Activated T-helper 2 cell treated with anti-CD3 and anti-CD28 coated beads, Interferon-gamma antibody, Interleukin-2, Interleukin-4, amounts not matched to agents 10 μg/mL and 5 μg/mL and 100 μg/mL, durations not matched to agents 14 hours and 24 hours and 36 hours (primary cell): ENCODE measurements around the gene SOX5. TPM values are rescaled to one million over a fixed set of nuclear protein-coding genes. Genes with fewer than 3 reads are reported as not detected.

ENCODE experiments used
- DNase-seq: peaks from one replicate; pipeline ENCODE4 v3.0.0; 2021; ENCODE audit warnings: low spot score
- H3K27ac Mint-ChIP-seq: one replicate; pipeline ENCODE4 v1.8.0; 2021; ENCODE audit warnings: mixed read lengths
- H3K27me3 Mint-ChIP-seq: one replicate; pipeline ENCODE4 v1.8.0; 2021; ENCODE audit warnings: low read depth, mixed read lengths
- H3K36me3 Mint-ChIP-seq: one replicate; pipeline ENCODE4 v1.8.0; 2021; ENCODE audit warnings: low read depth, mixed read lengths
- H3K4me1 Mint-ChIP-seq: one replicate; pipeline ENCODE4 v1.8.0; 2021; ENCODE audit warnings: low read depth, mixed read lengths
- H3K4me3 Mint-ChIP-seq: one replicate; pipeline ENCODE4 v1.8.0; 2021; ENCODE audit warnings: low read depth, mild to moderate bottlenecking, moderate library complexity, mixed read lengths
- H3K9me3 Mint-ChIP-seq: one replicate; pipeline ENCODE4 v1.8.0; 2021; ENCODE audit warnings: mixed read lengths
- intact Hi-C: fragments of 100-400 bp; cut with micrococcal nuclease; formaldehyde crosslinking; loops from one replicate; pipeline ENCODE4 v1.15.1; 2023
- total RNA-seq: library from RNA; stranded (reverse); gene quantifications from 2 replicates; pipeline ENCODE4 v1.2.3, GENCODE V29; 2022

The SOX5 gene
- total RNA-seq, 1 donor from 2014 or later: 0.34 TPM

DNA sequence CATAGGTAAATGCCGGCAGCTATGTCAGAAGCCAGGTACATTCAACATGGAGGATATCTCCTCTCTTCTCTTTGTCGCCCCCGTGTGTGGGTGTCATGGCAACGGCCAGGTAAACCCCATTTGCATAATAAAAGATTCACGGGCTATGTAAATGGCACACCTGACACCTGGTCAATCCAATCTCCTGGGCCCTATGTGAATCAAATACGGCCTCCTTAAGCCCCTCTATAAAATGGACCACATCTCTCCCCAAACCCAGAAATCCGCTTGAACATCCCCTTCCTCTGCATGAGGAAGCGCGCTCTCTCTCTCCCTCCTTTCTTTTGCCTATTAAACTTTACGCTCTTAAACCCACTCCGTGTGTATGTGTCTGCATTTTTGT is 363.7 kb downstream of the SOX5 start:
- no peaks in the 10 kb centered on the region for H3K36me3 Mint-ChIP-seq

GRCh38 chr12:23585156-23585781 is 364.2 kb downstream of the SOX5 start:
- intact Hi-C loops: no loop called here
- Mint-ChIP-seq H3K4me3 (no peak overlapping the region), H3K27me3 (no peaks in the 10 kb centered on the region), H3K9me3 (peaks cover 8% of the 10 kb centered on the region), H3K4me1 (no peaks in the 10 kb centered on the region), H3K36me3 (no peaks in the 10 kb centered on the region), H3K27ac (no peak overlapping the region)
- no peak for DNase-seq

More for the DNA sequence above, 363.7 kb downstream of the SOX5 start:
- no peak overlapping the region for H3K27ac Mint-ChIP-seq
- H3K27me3 Mint-ChIP-seq: no peaks in the 10 kb centered on the region
- intact Hi-C loops: no loop called here
- peaks cover 8% of the 10 kb centered on the region for H3K9me3 Mint-ChIP-seq
- H3K4me1 Mint-ChIP-seq: no peaks in the 10 kb centered on the region
- no peak overlapping the region for H3K4me3 Mint-ChIP-seq
- no peak for DNase-seq

DNA sequence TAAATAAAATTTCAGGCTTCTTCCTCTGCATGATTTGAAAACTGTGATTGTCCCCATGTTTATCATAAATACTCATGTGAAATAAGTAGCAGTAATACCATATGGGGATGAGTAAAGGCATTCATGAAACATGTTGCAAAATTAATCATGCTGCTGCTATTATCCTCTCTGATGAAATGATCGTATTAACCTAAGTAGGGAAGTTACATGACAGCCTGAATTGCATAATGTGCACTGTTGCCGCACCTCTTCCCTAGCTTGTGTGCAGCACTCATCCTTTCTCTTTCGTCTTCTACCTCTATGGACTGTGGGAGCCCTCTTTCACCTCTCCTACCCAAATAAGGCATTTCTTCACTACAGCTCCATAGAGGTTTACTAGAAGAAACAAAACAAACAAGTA is 367.6 kb downstream of the SOX5 start:
- intact Hi-C loops: no loop called here
- no peak for DNase-seq
- Mint-ChIP-seq H3K4me3 (no peak overlapping the region), H3K9me3 (peaks cover 8% of the 10 kb centered on the region), H3K4me1 (no peaks in the 10 kb centered on the region), H3K27ac (no peak overlapping the region), H3K36me3 (no peaks in the 10 kb centered on the region), H3K27me3 (no peaks in the 10 kb centered on the region)

DNA sequence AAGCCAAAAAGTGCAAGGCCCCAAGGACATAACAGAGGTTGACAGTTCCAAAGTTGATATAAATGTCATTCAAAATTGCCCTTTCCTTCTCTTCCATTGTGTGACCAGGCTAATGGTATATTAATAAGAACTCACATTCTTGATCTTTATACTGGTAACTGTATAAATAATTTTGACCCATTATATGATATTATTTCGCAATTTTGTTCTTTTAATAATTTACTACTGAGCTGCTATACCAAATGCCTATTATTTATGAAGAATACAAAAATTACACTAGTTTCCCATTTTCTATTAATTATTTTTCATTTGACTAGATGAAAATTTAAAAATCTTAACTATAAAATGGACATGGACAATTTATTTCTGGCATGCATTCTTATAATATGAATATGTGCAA is 370.2 kb downstream of the SOX5 start:
- Mint-ChIP-seq H3K27ac (no peak overlapping the region), H3K4me1 (no peaks in the 10 kb centered on the region), H3K4me3 (no peak overlapping the region), H3K36me3 (no peaks in the 10 kb centered on the region), H3K9me3 (peaks cover 10% of the 10 kb centered on the region), H3K27me3 (no peaks in the 10 kb centered on the region)
- no peak for DNase-seq
- intact Hi-C loops: no loop called here

DNA sequence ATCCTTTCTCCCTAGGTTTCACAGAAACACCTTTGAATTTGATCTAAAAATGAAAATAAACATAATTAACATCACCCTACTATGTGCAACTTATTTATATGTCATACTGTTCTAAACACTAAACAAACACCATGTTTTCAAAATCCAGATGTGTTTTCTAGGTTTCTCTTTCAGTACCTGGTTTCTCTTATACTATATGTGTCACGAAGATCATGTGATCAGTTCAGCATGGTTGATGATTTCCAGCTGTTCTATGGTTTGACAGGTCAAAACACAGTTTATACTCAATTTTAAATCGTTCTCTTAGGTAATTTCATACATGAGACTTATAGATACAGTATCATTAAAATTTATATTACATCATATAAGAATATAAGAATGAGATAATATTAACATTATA is 373.1 kb downstream of the SOX5 start:
- no peak overlapping the region for H3K27ac Mint-ChIP-seq
- H3K27me3 Mint-ChIP-seq: no peaks in the 10 kb centered on the region
- peaks cover 8% of the 10 kb centered on the region for H3K9me3 Mint-ChIP-seq
- no peak for DNase-seq
- no peaks in the 10 kb centered on the region for H3K36me3 Mint-ChIP-seq
- intact Hi-C loops: no loop called here
- no peak overlapping the region for H3K4me3 Mint-ChIP-seq
- no peaks in the 10 kb centered on the region for H3K4me1 Mint-ChIP-seq

DNA sequence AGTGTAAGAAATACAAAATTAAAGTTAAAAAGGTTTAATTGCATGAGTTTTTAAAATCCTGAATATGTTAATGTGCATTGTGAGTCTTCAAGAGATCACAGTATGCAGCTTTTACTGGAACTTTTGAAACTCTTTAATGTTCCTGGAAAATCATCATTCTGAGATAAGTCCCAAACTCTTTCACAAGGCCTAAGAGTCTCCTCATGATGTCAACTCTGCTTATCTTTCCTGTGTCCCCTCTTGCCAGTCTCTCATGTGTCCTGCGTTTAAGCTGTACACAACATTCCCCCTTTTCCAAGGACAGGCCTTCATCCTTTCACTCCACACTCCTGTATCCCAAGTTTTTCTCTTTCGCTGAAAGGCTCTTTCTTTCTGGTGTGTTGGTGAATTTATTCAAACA is 380.1 kb downstream of the SOX5 start:
- Mint-ChIP-seq H3K27ac (no peak overlapping the region), H3K4me1 (no peaks in the 10 kb centered on the region), H3K4me3 (no peak overlapping the region), H3K27me3 (no peaks in the 10 kb centered on the region), H3K9me3 (peaks cover 20% of the 10 kb centered on the region), H3K36me3 (no peaks in the 10 kb centered on the region)
- DNase-seq: no peak
- intact Hi-C loops: no loop called here

- intact Hi-C loops: no loop called here
These were observed 383.3 kb downstream of the SOX5 start for GRCh38 chr12:23566133-23566532.

GRCh38 chr12:23564451-23565152 is 384.9 kb downstream of the SOX5 start:
- H3K9me3 Mint-ChIP-seq: peaks cover 15% of the 10 kb centered on the region
- H3K36me3 Mint-ChIP-seq: no peaks in the 10 kb centered on the region
- no peak for DNase-seq
- H3K27ac Mint-ChIP-seq: no peak overlapping the region
- intact Hi-C loops: no loop called here
- no peaks in the 10 kb centered on the region for H3K27me3 Mint-ChIP-seq
- H3K4me3 Mint-ChIP-seq: no peak overlapping the region
- H3K4me1 Mint-ChIP-seq: no peaks in the 10 kb centered on the region

More at GRCh38 chr12:23566133-23566532, 383.3 kb downstream of the SOX5 start:
- no peaks in the 10 kb centered on the region for H3K4me1 Mint-ChIP-seq
- H3K4me3 Mint-ChIP-seq: no peak overlapping the region
- H3K27ac Mint-ChIP-seq: no peak overlapping the region
- DNase-seq: no peak
- no peaks in the 10 kb centered on the region for H3K27me3 Mint-ChIP-seq
- H3K9me3 Mint-ChIP-seq: peaks cover 16% of the 10 kb centered on the region
- H3K36me3 Mint-ChIP-seq: no peaks in the 10 kb centered on the region

DNA sequence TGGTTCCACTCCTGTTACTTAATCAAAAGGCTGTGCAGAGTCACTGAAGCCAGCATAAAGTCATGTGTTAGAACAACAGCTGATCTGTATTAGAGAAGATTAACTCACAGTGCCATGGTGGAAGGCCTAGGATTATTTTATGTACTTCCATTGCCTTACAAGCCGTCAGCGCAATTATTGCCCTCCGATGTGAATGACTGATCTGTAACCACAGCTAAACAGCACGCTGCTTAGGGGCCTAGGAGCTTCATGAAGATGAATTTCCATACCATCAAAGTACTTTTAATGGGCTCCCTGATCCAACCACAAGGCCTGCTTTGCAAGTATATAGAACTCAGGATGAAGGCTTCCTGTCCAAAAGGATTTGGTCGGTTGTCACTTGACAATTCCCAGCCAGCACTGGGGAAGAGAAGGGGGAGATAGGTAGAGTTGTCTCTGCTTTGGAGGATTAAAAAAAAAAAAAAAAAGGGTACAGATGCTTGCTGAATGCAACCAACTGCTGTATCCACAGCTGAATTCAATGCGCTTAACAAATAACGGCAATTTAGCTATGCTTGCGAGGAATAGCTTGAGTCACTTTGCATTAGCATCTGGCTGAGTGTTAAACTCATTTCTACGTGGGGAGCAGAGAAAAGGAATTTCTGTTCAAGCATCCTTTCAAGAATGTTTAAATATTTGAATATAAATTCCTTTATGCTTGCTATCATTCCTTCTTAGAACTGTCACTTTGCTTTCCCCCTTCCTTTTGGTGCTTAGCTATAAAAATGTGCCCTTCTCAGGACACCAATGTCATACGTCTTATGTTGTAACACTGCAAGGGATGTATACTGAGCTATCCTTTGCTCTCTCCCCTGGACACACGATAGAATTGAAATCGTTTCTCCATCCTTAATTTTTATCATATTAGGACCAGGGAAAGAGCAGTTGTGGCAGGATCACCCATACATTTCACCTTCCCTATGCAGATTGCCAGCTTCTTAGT is 387.8 kb downstream of the SOX5 start:
- DNase-seq: no peak
- Mint-ChIP-seq H3K36me3 (no peaks in the 10 kb centered on the region), H3K4me3 (no peak overlapping the region), H3K9me3 (peaks cover 8% of the 10 kb centered on the region), H3K4me1 (no peaks in the 10 kb centered on the region), H3K27ac (no peak overlapping the region), H3K27me3 (no peaks in the 10 kb centered on the region)
- intact Hi-C loops: no loop called here

- Mint-ChIP-seq H3K4me1 (no peaks in the 10 kb centered on the region), H3K4me3 (no peak overlapping the region), H3K36me3 (no peaks in the 10 kb centered on the region), H3K27me3 (no peaks in the 10 kb centered on the region), H3K27ac (no peak overlapping the region), H3K9me3 (peaks cover 4% of the 10 kb centered on the region)
- no peak for DNase-seq
- intact Hi-C loops: no loop called here
These were observed 388.9 kb downstream of the SOX5 start for GRCh38 chr12:23560611-23561010.

- Mint-ChIP-seq H3K27ac (no peak overlapping the region), H3K27me3 (no peaks in the 10 kb centered on the region)
These were observed 390.2 kb downstream of the SOX5 start for GRCh38 chr12:23559268-23559753.

DNA sequence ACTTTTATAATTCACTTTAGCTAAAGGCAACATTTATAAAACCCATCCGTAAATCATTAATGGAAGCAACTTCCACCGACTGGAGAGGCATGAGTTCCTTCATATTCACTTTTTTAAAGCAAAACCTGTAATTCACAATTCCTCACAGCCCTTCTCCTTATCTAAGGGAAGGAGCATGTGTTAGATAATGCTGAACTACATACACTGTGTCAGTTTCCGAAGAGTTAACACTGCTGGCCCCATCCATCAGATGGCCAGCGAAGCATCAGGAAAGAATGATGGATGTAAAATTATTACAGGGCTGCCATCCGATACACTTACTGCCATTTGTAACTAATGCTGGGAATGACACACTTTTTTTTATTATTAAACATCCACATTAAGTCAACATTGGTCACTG is 392.8 kb downstream of the SOX5 start:
- Mint-ChIP-seq H3K9me3 (peaks cover 6% of the 10 kb centered on the region), H3K4me1 (no peaks in the 10 kb centered on the region)

More at GRCh38 chr12:23559268-23559753, 390.2 kb downstream of the SOX5 start:
- DNase-seq: no peak
- Mint-ChIP-seq H3K4me3 (no peak overlapping the region), H3K36me3 (no peaks in the 10 kb centered on the region), H3K4me1 (no peaks in the 10 kb centered on the region), H3K9me3 (peaks cover 6% of the 10 kb centered on the region)
- intact Hi-C loops: no loop called here

More for the DNA sequence above, 392.8 kb downstream of the SOX5 start:
- Mint-ChIP-seq H3K36me3 (no peaks in the 10 kb centered on the region), H3K27me3 (no peaks in the 10 kb centered on the region), H3K4me3 (no peak overlapping the region), H3K27ac (no peak overlapping the region)
- DNase-seq: no peak
- intact Hi-C loops: no loop called here
